Mammary epithelial cell (primary cell): ENCODE measurements around the gene HS3ST4.

Experiments
- CTCF ChIP-seq, 2 donors: IDR thresholded peaks in 1 of 2; conservative IDR thresholded peaks in 1 of 2; 2 replicates each; pipeline ENCODE4 v1.5.1; 2011 to 2012; ENCODE audit warnings: inconsistent platforms in 2 of 2, low read length in 2 of 2, mild to moderate bottlenecking in 2 of 2, control low read depth in 1 of 2, low read depth in 1 of 2; ENCODE audit not compliant: insufficient read depth in 1 of 2; ENCODE audit errors: extremely low read depth in 1 of 2
- EZH2 ChIP-seq: IDR thresholded peaks from 2 replicates; pipeline ENCODE4 v1.6.1; 2012; ENCODE audit warnings: low read length, inconsistent platforms, borderline replicate concordance

- TF ChIP-seq CTCF (conservative IDR thresholded peaks at IDR 0.05 in 1 of 2, IDR thresholded peaks at IDR 0.05 in 1 of 2; ENCODE audit: extremely low read depth in 1 of 2, insufficient read depth in 1 of 2, low read depth in 1 of 2, low read length in 2 of 2), result no peak
- TF ChIP-seq EZH2, result no peak
Observed at GRCh38 chr16:26019381-26020242, 327.9 kb downstream of the HS3ST4 start.
